HL-60/S4 treated with retinoic acid at 250 ng/mL for 4 days and 3 days (cell line): Measurements from ENCODE around the gene ALDH4A1.

Experiments
- in situ Hi-C: fragments of 300-500 bp; cut with MboI; formaldehyde crosslinking; loops from 2 replicates; pipeline ENCODE4 v1.7.0; 2022; ENCODE audit warnings: low sequenced_read_pairs

Gene ALDH4A1

GRCh38 chr1:18939398-18940302, 37.3 kb upstream of the ALDH4A1 start:
- in situ Hi-C loops = no loop called here

- in situ Hi-C loops = no loop called here
Observed at GRCh38 chr1:18938707-18939070, 36.3 kb upstream of the ALDH4A1 start.

- in situ Hi-C loops = no loop called here
Observed at GRCh38 chr1:18938008-18938706, 35.8 kb upstream of the ALDH4A1 start.

GRCh38 chr1:18937539-18937938, 35.2 kb upstream of the ALDH4A1 start:
- in situ Hi-C loops = no loop called here

GRCh38 chr1:18936814-18937481, 34.6 kb upstream of the ALDH4A1 start:
- in situ Hi-C loops = no loop called here

GRCh38 chr1:18936471-18936813, 34.1 kb upstream of the ALDH4A1 start:
- in situ Hi-C loops = no loop called here

GRCh38 chr1:18934205-18935000, 32.0 kb upstream of the ALDH4A1 start:
- in situ Hi-C loops = no loop called here

GRCh38 chr1:18932879-18933278, 30.5 kb upstream of the ALDH4A1 start:
- in situ Hi-C loops = no loop called here

- in situ Hi-C loops = no loop called here
Observed at GRCh38 chr1:18932387-18932786, 30.0 kb upstream of the ALDH4A1 start.

- in situ Hi-C loops = no loop called here
Observed at GRCh38 chr1:18931730-18932129, 29.4 kb upstream of the ALDH4A1 start.

- in situ Hi-C loops = no loop called here
Observed at GRCh38 chr1:18929686-18930085, 27.3 kb upstream of the ALDH4A1 start.

- in situ Hi-C loops = no loop called here
Observed at GRCh38 chr1:18928985-18929384, 26.6 kb upstream of the ALDH4A1 start.

- in situ Hi-C loops = no loop called here
Observed at GRCh38 chr1:18928406-18928805, 26.1 kb upstream of the ALDH4A1 start.

- in situ Hi-C loops = no loop called here
Observed at GRCh38 chr1:18927654-18928272, 25.4 kb upstream of the ALDH4A1 start.

GRCh38 chr1:18927082-18927653, 24.8 kb upstream of the ALDH4A1 start:
- in situ Hi-C loops = no loop called here

- in situ Hi-C loops = no loop called here
Observed at GRCh38 chr1:18926315-18927081, 24.1 kb upstream of the ALDH4A1 start.

- in situ Hi-C loops = no loop called here
Observed at GRCh38 chr1:18925279-18925678, 22.9 kb upstream of the ALDH4A1 start.

GRCh38 chr1:18924221-18924691, 21.9 kb upstream of the ALDH4A1 start:
- in situ Hi-C loops = no loop called here

GRCh38 chr1:18923756-18924211, 21.4 kb upstream of the ALDH4A1 start:
- in situ Hi-C loops = no loop called here
